Rectal smooth muscle tissue (tissue), 1 donor: Measurements from ENCODE around the gene EGLN1.

ENCODE experiments used
- H3K27ac ChIP-seq: one replicate; pipeline ENCODE4 v1.7.0; 2013; ENCODE audit warnings: low read depth, low read length, inconsistent platforms
- H3K27me3 ChIP-seq: one replicate; pipeline ENCODE4 v1.7.0; 2013; ENCODE audit warnings: low read length; ENCODE audit not compliant: control insufficient read depth, insufficient read depth
- H3K36me3 ChIP-seq: one replicate; pipeline ENCODE4 v1.7.0; 2013; ENCODE audit warnings: low read length; ENCODE audit not compliant: control insufficient read depth, insufficient read depth
- H3K4me1 ChIP-seq: one replicate; pipeline ENCODE4 v1.7.0; 2013; ENCODE audit warnings: low read length; ENCODE audit not compliant: control insufficient read depth, insufficient read depth
- H3K4me3 ChIP-seq: one replicate; pipeline ENCODE4 v1.7.0; 2013; ENCODE audit warnings: low read length
- H3K9ac ChIP-seq: one replicate; pipeline ENCODE4 v1.7.0; 2013; ENCODE audit warnings: low read length

EGLN1 gene

DNA sequence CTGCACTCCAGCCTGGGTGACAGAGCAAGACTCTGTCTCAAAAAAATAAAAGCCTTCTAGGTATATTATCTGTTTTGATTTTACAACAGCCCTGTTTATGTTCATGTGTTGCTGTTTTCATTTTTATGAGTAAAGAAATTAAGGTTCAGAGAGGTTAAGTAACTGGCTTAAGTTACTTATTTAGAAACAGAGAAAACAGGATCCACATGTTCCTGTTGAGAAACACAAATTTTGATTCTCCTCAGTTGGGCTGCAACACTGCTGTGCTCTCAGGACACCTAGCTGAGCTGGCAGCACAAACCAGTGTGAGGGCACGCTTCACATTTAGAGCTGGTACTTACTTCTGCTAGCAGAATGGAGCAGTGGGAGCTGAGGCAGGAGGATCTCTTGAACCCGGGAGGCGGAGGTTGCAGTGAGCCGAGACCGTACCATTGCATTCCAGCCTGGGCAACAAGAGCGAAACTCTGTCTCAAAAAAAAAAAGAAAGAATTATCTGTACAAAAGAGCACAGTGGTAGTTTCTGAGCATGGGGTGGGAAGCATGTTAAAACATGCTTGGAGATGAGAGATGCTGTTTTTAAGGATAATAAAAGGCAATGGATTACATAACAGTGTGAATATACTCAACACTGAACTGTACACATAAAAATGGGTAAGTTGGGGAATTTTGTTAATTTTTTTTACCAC lies 81.6 kb downstream of the EGLN1 start:
- Histone ChIP-seq H3K9ac (no peak overlapping the region), H3K4me3 (no peak overlapping the region), H3K36me3 (peaks cover 2% of the 10 kb centered on the region), H3K27me3 (no peaks in the 10 kb centered on the region), H3K27ac (no peak overlapping the region), H3K4me1 (peaks cover 18% of the 10 kb centered on the region)

DNA sequence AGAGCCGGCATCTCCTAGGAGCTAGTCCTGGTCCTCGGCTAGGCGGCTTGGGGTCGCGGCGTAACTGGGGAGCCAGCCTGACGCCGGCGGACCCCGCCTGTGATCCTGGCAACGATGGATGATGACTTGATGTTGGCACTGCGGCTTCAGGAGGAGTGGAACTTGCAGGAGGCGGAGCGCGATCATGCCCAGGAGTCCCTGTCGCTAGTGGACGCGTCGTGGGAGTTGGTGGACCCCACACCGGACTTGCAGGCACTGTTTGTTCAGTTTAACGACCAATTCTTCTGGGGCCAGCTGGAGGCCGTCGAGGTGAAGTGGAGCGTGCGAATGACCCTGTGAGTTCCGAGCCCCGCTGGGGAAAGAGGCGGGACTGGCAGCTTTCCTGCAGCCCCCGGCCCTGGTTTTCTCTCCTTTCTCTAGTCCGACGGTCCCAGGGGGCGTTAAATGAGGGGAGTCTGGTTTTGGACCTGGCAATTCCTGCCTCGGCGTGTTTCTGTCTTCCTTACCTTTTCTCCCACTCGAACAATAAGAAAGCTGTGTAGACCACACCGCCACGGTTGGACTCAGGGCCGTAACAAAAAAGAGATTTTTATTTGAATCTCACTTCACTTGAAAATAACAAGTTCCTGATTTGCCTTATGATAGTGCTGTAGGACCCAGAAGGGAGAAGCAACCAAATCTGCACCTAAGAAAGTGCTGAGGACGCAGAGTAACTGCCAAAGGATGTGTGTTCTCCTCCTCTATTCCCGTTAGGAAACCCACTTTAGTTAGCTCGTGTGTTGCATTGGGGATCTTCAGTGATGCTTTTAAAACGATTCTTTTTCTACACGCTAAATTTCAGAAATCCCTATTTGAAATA lies 83.6 kb downstream of the EGLN1 start, which contains the start of gene SPRTN:
Gene SPRTN, plus strand, starts transcription at position 24 of the 859 bp plus-strand sequence. Its CDS starts 91 bp downstream, at position 115.
- H3K4me3 ChIP-seq, result peak within 1 kb of the TSS; percentile 96
- no peaks in the 10 kb centered on the region for H3K27me3 ChIP-seq
- H3K36me3 ChIP-seq, result peaks cover 2% of the 10 kb centered on the region
- peak within 1 kb of the TSS; percentile 98 for H3K9ac ChIP-seq
- H3K27ac ChIP-seq, result peak within 1 kb of the TSS; percentile 99
- peaks cover 33% of the 10 kb centered on the region for H3K4me1 ChIP-seq

DNA sequence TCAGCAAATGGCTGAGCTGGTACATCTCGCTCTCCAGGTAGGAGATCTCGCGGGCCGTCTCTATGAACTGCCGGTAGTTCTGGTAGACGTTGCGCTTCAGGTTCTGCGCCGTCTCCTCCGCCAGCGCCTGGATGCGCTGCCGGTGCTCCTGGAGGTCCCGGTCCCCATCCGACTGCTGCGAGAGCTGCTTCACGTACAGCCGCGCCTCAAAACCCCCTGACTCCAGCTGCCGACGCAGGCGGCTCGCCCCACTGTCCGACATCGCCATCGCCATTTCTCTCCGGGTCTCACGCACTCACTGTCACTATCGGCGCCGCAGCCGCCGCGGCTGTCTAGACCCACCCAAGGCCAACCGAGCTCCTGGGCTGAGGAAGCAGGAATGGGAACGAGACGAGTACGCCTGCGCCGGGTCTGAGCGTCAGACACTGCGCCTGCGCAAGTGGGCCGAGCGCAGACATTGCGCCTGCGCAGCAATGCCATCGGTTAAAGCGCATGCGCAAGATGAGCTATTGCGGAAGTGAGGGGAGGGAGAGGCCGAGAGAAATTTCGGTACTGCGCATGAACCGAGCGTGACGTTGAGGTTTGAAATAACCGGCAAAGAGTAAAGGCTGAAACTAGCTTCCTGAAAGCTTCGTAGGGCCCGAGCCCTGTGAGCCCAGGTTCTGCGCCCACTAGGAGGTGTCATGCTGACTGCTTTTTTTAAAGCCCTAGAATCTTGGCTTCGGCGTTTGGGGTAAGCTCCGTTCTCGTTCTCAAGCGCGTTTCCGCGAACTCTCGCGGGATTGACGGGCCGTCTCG lies 84.4 kb downstream of the EGLN1 start, which contains the start of gene EXOC8:
Gene EXOC8, minus strand, starts transcription at position 381 of the 798 bp plus-strand sequence. Its CDS starts 107 bp downstream, at position 274.
- peaks cover 33% of the 10 kb centered on the region for H3K4me1 ChIP-seq
- H3K9ac ChIP-seq, result peak within 1 kb of the TSS; percentile 98
- no peaks in the 10 kb centered on the region for H3K27me3 ChIP-seq
- peak within 1 kb of the TSS; percentile 96 for H3K4me3 ChIP-seq
- peaks cover 2% of the 10 kb centered on the region for H3K36me3 ChIP-seq
- H3K27ac ChIP-seq, result peak within 1 kb of the TSS; percentile 99

DNA sequence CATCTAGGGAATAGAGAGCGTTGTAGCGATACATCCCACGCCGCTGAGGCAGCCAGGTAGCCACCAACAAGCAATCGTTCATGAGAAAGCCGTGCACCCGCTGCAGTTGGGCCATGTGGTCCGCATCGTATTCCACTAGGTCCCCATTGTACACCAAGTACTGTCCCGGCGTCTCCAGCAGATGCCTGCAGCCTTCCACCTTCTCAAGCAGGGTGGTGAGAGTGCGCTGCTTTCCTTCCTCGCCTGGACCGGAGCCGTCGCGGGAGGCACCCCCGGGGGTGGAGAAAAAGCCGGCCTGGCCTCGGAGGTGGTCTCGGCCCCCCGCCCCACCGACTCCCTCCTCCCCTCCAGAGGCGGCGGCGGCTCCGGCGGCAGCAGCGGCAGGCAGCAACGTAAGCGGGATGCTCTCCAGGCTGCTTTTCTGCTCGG lies 85.0 kb downstream of the EGLN1 start:
- Histone ChIP-seq H3K4me1 (peaks cover 33% of the 10 kb centered on the region), H3K9ac (peak overlapping the region; percentile 98), H3K27ac (peak overlapping the region; percentile 99)

DNA sequence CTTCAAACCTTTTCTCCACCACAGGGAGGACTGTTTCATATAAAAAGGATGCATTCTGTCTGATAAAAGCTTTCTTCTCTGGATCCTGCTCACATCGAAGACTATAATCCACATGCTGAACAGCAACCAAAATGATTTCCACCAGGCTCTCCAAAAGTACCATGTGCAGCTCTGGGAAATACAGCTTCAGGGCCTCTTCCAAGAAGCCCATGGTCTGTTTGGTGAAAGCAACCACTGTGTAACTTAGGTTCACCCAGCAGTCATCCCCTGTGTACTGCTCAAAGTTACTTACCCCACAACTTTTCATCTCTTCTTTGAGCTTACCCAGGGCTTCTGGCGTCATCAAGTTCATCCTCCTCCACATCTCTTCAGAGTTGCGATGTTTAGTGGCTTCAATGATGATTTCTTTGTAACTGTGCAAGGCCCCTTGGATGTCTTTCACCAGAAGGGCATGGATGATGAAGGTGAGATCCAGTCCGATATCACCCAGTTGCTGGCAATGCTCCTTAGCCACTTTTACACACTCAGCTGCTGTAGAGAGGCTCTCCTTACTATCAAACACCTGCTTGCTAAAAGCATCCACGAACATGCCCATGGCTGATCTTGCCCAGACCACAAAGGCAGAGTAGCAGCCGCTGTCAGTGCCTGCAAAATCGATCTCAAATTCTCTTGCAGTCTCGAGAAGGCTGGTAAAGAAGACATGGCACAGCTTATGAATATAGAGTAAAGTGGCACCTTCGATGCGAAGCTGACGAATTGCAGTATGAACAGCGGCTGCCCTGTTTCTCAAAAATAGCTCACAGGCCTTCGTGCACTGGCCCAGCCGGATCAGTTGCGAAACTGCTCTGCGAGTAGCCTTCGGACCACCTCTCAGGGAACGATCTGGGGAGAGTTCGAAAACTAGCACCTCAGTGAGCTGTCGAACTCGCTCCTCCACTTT lies 86.2 kb downstream of the EGLN1 start:
- peak overlapping the region; percentile 96 for H3K4me3 ChIP-seq
- no peak overlapping the region for H3K27ac ChIP-seq
- H3K9ac ChIP-seq, result no peak overlapping the region
- H3K27me3 ChIP-seq, result no peaks in the 10 kb centered on the region
- H3K4me1 ChIP-seq, result peaks cover 33% of the 10 kb centered on the region
- H3K36me3 ChIP-seq, result no peaks in the 10 kb centered on the region

More for the DNA sequence above, 85.0 kb downstream of the EGLN1 start:
- H3K36me3 ChIP-seq, result peaks cover 2% of the 10 kb centered on the region
- no peaks in the 10 kb centered on the region for H3K27me3 ChIP-seq
- H3K4me3 ChIP-seq, result peak overlapping the region; percentile 96

DNA sequence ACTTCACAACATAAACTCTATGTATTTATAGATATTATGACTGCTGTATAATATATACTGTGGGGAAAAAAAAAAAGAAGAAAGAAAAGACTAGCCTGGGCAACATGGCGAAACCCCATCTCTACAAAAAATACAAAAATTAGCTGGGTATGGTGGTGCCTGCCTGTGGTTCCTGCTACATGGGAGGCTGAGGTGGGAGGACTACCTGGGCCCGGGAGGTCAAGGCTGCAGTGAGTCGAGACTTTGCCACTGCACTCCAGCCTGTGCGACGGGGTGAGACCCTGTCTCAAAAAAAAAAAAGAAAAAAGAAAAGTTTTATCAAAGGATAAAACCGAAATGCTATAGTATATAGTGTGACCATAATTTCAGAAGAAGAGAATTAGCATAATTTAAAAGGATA lies 87.1 kb downstream of the EGLN1 start:
- no peaks in the 10 kb centered on the region for H3K36me3 ChIP-seq
- H3K4me3 ChIP-seq, result peak overlapping the region; percentile 20
- peaks cover 33% of the 10 kb centered on the region for H3K4me1 ChIP-seq
- H3K9ac ChIP-seq, result no peak overlapping the region
- H3K27ac ChIP-seq, result no peak overlapping the region
- no peaks in the 10 kb centered on the region for H3K27me3 ChIP-seq

DNA sequence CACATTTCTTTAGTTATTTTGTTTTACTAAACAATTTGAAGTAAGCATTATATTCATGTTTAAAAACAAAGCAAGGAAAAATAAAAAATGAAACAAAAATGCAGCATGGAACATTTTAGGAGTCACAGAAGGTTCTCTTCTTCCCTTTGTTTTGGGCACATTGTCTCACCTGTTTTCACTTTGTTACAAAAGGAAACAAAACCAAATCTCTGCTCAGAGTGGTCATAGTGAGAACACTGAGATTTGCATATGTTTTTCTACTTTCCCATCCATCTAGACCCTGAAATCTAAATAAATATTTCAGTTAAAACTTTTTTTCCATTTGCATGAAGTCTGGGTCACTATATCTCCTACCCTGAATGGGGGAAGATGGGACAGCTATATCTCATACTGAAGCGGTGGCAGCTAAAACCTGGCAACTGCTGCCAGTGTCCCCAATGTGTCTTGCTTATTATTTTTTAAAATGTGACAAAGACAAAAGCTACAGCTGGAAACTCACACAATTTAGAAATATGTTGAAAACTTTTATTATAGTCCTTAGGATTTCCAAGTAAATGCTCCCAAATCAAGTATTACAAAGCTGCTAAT lies 87.9 kb downstream of the EGLN1 start:
- no peaks in the 10 kb centered on the region for H3K36me3 ChIP-seq
- H3K9ac ChIP-seq, result no peak overlapping the region
- peaks cover 28% of the 10 kb centered on the region for H3K4me1 ChIP-seq
- H3K27ac ChIP-seq, result no peak overlapping the region
- peak overlapping the region; percentile 1 for H3K4me3 ChIP-seq
- H3K27me3 ChIP-seq, result no peaks in the 10 kb centered on the region

DNA sequence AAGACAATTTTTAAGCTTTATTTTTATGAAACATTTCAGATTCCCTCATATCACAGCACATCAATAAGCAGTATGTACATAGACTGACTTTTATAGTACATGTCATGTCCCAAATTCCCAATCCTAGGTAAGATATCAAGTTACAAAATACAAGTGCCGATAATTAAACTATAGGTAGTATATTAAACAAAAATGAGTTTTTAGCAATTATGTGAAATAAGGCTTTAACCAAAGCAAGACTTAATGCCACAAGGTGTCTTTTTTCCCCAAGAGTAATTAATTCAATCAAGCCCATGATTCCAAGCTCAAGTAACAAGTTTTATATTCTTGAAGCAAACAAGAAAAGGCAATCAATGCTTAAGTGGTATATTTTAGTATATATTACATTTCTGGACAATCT lies 89.3 kb downstream of the EGLN1 start:
- H3K9ac ChIP-seq, result no peak overlapping the region
- H3K27ac ChIP-seq, result no peak overlapping the region
- H3K36me3 ChIP-seq, result no peaks in the 10 kb centered on the region
- H3K27me3 ChIP-seq, result no peaks in the 10 kb centered on the region
- peaks cover 28% of the 10 kb centered on the region for H3K4me1 ChIP-seq
- H3K4me3 ChIP-seq, result no peak overlapping the region

DNA sequence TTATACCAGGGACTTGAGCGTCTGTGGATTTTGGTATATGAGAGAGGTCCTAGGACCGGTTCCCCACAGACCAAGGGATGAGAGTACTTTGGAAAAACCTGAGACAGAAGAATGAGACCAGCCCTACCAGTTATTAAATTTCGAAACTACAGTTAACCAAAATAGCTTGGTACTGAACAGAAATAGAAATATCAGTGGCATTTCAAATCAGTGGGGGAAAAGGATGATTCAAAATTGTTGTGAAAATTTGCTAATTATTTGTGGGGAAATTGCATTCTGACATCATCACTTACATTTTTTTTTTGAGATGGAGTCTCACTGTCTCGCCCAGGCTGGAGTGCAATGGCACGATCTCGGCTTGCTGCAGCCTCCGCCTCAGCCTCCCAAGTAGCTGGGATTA lies 92.6 kb downstream of the EGLN1 start:
- H3K9ac ChIP-seq, result no peak overlapping the region
- no peak overlapping the region for H3K4me3 ChIP-seq
- no peaks in the 10 kb centered on the region for H3K36me3 ChIP-seq
- H3K27me3 ChIP-seq, result no peaks in the 10 kb centered on the region
- peaks cover 8% of the 10 kb centered on the region for H3K4me1 ChIP-seq
- no peak overlapping the region for H3K27ac ChIP-seq

DNA sequence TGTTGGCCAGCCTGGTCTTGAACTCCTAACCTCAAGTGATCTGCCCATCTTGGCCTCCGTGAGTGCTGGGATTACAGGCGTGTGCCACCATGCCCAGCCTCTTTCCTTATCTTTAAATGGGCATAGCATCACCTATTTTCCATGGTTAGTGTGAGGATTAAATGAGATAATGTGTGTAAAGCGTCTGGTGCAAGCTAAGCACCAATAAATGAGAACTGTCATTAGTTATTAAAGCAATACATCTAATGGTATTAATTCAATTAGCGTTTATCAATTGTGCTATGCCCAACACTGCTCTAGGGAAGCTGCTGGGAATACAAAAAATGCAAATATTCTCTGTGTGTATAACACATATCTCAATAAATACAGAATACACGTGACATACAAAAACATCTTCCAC lies 94.5 kb downstream of the EGLN1 start:
- no peaks in the 10 kb centered on the region for H3K27me3 ChIP-seq
- H3K9ac ChIP-seq, result no peak overlapping the region
- H3K27ac ChIP-seq, result no peak overlapping the region
- no peaks in the 10 kb centered on the region for H3K36me3 ChIP-seq
- no peak overlapping the region for H3K4me3 ChIP-seq
- H3K4me1 ChIP-seq, result no peaks in the 10 kb centered on the region

DNA sequence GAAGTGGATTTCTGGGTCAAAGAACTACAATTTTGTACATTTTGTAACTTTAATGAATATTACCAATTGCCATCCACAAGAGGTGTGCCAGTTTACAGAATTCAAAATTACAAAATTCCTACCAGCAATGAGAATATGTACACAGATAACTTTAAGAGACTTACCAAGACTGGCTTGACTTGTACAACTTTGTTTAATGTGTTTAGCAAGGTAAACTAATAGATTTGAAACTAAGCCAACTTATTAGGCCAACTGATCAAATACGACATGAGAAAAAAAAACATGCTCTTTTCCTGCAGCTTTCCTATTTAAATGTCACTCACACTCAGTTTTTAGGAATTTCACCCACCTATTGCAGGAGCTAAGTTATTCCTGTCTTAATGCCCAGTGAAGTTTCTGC lies 95.8 kb downstream of the EGLN1 start:
- H3K27ac ChIP-seq, result no peak overlapping the region
- H3K4me1 ChIP-seq, result no peaks in the 10 kb centered on the region
- no peak overlapping the region for H3K4me3 ChIP-seq
- no peak overlapping the region for H3K9ac ChIP-seq
- no peaks in the 10 kb centered on the region for H3K36me3 ChIP-seq
- H3K27me3 ChIP-seq, result no peaks in the 10 kb centered on the region
